Measurements from ENCODE around the gene WDR36. TPM values are rescaled to one million over a fixed set of nuclear protein-coding genes. Genes with fewer than 3 reads are reported as not detected.

The WDR36 gene
- polyA plus RNA-seq, 2 of the 4 experiments (the other 2 are of a cell fraction), result 15.3 to 38.1 TPM

DNA sequence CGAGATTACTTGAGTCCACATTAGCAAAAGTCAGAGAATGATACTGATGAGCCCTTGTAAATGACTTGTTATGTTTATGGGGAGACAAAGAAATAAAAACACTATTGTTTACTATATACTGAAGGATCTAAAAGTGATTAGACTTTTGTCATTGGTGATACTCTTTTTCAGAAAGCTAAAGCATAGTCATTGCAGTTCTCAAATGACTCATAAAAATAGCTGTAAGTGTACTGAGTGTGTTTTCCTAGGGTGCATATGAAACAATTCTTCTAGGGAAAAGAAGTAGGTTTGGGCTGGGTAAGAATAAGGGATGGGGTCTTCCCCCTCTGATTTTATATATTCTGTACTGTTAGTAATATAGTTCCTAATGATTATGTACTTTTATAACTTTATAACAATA lies 32.6 kb downstream of the WDR36 start:
- 77% methylated on average over 1 of the region's 1 CpG for WGBS (ENCODE audit: missing lambda C conversion rate)
- Histone ChIP-seq H3K27ac (no peak overlapping the region), H3K4me1 (no peaks in the 10 kb centered on the region), H3K9me3 (no peaks in the 10 kb centered on the region), H3K4me3 (no peak overlapping the region), H3K4me2 (no peak overlapping the region)
- TF ChIP-seq FOXS1 (CRISPR knock-in tag; IDR thresholded peaks at IDR 0.05) (no peak), CHD4 (IDR thresholded peaks at IDR 0.05; ENCODE audit: borderline replicate concordance) (no peak), RNF2 (IDR thresholded peaks at IDR 0.05; ENCODE audit: borderline replicate concordance, low read depth) (no peak)
- DNase-seq (ENCODE audit: low read depth in 1 of 2, low spot score in 1 of 2) (no peak), FAIRE-seq (no peak), ATAC-seq (no peak)
- CTCF ChIA-PET, result no interaction called here
- POLR2A ChIA-PET, result no interaction called here

DNA sequence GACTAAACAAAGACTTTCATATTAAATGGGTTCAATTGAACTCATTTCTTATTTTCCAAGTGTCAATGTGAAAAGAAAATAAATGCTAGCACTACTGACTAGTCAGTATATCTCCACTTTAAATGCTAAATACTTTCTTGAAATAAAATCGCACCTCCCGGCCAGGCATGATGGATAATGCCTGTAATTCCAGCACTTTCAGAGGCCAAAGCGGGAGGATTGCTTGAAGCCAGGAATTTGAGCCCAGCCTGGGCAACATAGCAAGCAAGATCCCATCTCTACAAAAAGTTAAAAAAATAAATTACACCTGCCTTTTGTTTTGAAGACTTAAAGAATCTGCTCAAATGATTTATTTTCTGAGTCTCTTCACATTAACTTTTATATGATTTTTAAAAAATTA lies 34.7 kb downstream of the WDR36 start:
- TF ChIP-seq, protein P1, sequence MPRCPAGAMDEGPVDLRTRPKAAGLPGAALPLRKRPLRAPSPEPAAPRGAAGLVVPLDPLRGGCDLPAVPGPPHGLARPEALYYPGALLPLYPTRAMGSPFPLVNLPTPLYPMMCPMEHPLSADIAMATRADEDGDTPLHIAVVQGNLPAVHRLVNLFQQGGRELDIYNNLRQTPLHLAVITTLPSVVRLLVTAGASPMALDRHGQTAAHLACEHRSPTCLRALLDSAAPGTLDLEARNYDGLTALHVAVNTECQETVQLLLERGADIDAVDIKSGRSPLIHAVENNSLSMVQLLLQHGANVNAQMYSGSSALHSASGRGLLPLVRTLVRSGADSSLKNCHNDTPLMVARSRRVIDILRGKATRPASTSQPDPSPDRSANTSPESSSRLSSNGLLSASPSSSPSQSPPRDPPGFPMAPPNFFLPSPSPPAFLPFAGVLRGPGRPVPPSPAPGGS (IDR thresholded peaks at IDR 0.05), result no peak
- no peak for TF ChIP-seq FOSB (CRISPR knock-in tag; IDR thresholded peaks at IDR 0.05)
- ChIA-PET CTCF (no interaction called here), POLR2A (no interaction called here)
- ATAC-seq, result no peak
- no peak for FAIRE-seq
- H3K27ac ChIP-seq, result no peak overlapping the region
- WGBS (ENCODE audit: missing lambda C conversion rate), result 85% methylated on average over 3 of the region's 3 CpGs
- H3K4me3 ChIP-seq, result no peak overlapping the region
- no peaks in the 10 kb centered on the region for H3K9me3 ChIP-seq
- no peaks in the 10 kb centered on the region for H3K4me1 ChIP-seq
- no peak overlapping the region for H3K4me2 ChIP-seq
- no peak for DNase-seq (ENCODE audit: low read depth in 1 of 2, low spot score in 1 of 2)

DNA sequence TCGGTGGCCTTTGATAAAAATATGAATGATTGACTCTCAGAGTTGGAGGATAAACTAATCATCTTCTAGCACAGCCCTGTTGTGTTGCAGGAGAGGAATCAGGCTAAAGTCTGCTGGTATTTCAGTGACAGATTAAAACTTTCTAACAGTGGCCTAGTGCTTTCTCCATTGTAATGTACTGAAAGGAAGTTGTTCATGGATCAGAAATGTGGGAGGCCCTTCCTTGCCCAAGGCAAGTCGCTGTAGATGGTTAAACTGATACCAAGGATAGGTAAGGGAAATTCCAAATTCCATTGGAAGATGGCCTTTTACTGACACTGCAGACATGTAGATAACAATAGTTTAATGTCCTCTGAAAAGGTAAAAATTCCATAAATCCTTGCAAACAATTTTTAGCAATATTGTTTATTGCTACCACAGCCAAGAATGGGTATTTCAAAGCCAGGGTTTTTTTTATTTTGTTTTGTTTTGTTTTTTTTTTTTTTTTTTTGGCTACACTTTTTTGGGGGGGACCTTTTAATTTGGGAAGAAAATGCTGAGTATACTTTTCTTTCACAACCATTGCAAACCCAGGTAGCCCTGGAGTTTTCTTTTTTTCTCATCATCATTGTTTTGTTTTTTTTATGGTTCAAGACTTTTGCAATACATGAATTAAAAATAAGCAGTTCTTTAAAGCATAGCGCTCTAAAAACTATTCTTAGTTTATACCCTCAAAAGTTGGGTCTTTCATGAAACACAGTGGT lies 35.5 kb downstream of the WDR36 start:
- TF ChIP-seq MAFK (IDR thresholded peaks at IDR 0.05; ENCODE audit: partially characterized antibody), result peak; percentile 33
- TF ChIP-seq CHD2 (IDR thresholded peaks at IDR 0.05; ENCODE audit: low read length, partially characterized antibody), result no peak
- TF ChIP-seq ESRRA (IDR thresholded peaks at IDR 0.05; ENCODE audit: borderline replicate concordance, low read length), result no peak
- ChIA-PET POLR2A (no interaction called here), CTCF (no interaction called here)
- Histone ChIP-seq H3K4me3 (no peak overlapping the region), H3K4me2 (no peak overlapping the region), H3K27ac (no peak overlapping the region), H3K4me1 (no peaks in the 10 kb centered on the region), H3K9me3 (no peaks in the 10 kb centered on the region)
- no peak for ATAC-seq
- DNase-seq (ENCODE audit: low read depth in 1 of 2, low spot score in 1 of 2), result no peak
- WGBS (ENCODE audit: missing lambda C conversion rate), result 83% methylated on average over 3 of the region's 3 CpGs
- no peak for FAIRE-seq

DNA sequence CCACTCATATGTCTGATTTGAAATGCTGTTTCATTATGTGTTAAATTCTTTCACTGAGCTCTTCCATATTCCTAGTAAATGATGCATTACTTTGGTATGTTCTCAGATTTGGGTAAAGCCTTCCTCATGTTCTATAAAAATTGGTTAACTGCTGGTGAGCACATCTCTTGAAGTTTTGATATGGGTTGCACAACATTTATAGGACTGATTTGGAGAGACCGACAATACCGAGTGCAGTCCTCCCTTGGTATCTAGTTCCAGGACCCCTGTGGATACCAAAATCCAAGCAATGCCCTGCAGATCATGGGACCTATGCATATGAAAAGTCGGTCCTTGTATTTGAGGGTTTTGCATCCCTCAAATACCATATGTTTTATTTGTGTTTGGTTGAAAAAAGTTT lies 37.8 kb downstream of the WDR36 start:
- no peak for ATAC-seq
- TF ChIP-seq ZNF302 (CRISPR knock-in tag; IDR thresholded peaks at IDR 0.05) (no peak), JUNB (IDR thresholded peaks at IDR 0.05) (no peak)
- Histone ChIP-seq H3K9me3 (no peaks in the 10 kb centered on the region), H3K4me1 (no peaks in the 10 kb centered on the region), H3K4me2 (no peak overlapping the region), H3K27ac (no peak overlapping the region), H3K4me3 (no peak overlapping the region)
- CTCF ChIA-PET, result no interaction called here
- no peak for DNase-seq (ENCODE audit: low read depth in 1 of 2, low spot score in 1 of 2)
- POLR2A ChIA-PET, result no interaction called here
- no peak for FAIRE-seq
- WGBS (ENCODE audit: missing lambda C conversion rate), result 88% methylated on average over 3 of the region's 3 CpGs

DNA sequence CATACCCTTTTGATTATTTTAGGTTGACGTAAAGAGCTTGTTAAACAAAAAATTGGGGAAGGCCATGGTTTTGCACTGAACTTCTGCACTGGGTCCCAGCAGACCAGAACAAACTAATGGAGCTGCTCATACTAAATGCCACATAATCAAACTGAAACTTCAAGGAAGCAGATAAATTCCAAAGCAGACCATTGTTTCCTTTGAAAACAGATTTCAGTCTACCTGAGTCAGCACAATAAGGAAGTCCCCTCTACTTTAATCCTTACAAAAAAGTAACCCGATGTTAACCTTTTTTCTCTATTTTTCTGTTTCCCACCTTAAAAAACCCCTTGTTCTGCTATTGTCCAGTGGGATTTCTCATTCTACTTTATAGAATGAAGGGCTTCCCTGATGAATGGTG lies 39.2 kb downstream of the WDR36 start:
- Histone ChIP-seq H3K4me1 (no peaks in the 10 kb centered on the region), H3K4me3 (no peak overlapping the region), H3K27ac (no peak overlapping the region), H3K4me2 (no peak overlapping the region), H3K9me3 (no peaks in the 10 kb centered on the region)
- ATAC-seq (no peak), DNase-seq (ENCODE audit: low read depth in 1 of 2, low spot score in 1 of 2) (no peak), FAIRE-seq (no peak)
- POLR2A ChIA-PET, result no interaction called here
- CTCF ChIA-PET, result no interaction called here
- no peak for TF ChIP-seq RNF2 (IDR thresholded peaks at IDR 0.05; ENCODE audit: borderline replicate concordance, low read depth)
- TF ChIP-seq MAFK (IDR thresholded peaks at IDR 0.05; ENCODE audit: partially characterized antibody), result peak; percentile 75
- no peak for TF ChIP-seq EHMT2 (IDR thresholded peaks at IDR 0.05; ENCODE audit: low read depth)
- 90% methylated on average over 2 of the region's 2 CpGs for WGBS (ENCODE audit: missing lambda C conversion rate)

DNA sequence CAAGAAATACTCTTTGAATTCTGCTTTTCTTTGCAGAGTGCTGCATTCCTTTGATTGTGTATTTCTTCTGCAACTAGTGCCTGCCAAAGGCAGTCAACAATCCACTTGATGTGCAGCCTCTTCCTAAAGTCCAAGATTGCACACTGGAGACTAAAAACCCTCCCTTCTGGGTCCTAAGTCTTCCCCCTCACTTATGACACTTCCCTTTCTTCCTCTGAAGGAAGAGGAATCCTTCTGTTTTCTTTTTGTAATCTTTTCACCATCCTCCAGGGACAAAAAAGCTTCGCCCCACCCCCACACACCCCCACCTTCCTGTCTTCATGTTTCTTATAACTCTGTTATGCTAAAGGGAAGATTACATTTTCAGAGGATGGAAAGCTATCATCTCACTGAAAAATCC lies 39.9 kb downstream of the WDR36 start:
- TF ChIP-seq, protein P2, sequence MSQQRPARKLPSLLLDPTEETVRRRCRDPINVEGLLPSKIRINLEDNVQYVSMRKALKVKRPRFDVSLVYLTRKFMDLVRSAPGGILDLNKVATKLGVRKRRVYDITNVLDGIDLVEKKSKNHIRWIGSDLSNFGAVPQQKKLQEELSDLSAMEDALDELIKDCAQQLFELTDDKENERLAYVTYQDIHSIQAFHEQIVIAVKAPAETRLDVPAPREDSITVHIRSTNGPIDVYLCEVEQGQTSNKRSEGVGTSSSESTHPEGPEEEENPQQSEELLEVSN (IDR thresholded peaks at IDR 0.05; ENCODE audit: borderline replicate concordance, low read depth), result no peak
- TF ChIP-seq POLR2AphosphoS2 (conservative IDR thresholded peaks at IDR 0.05; ENCODE audit: low read length), result no peak
- no peak for TF ChIP-seq SMC3 (IDR thresholded peaks at IDR 0.05)
- TF ChIP-seq PHF8 (IDR thresholded peaks at IDR 0.05; ENCODE audit: borderline replicate concordance, low read depth), result no peak
- TF ChIP-seq ZSCAN20 (CRISPR knock-in tag; IDR thresholded peaks at IDR 0.05), result no peak
- TF ChIP-seq EP300 (IDR thresholded peaks at IDR 0.05), result no peak
- no peak for TF ChIP-seq ZNF302 (CRISPR knock-in tag; IDR thresholded peaks at IDR 0.05)
- no peak for TF ChIP-seq SREBF2 (IDR thresholded peaks at IDR 0.05)
- no peak for TF ChIP-seq HOXB5 (CRISPR knock-in tag; IDR thresholded peaks at IDR 0.05)
- TF ChIP-seq HOXA7 (CRISPR knock-in tag; IDR thresholded peaks at IDR 0.05), result no peak
- no peak for TF ChIP-seq ZC3H11A (IDR thresholded peaks at IDR 0.05)
- no peak for TF ChIP-seq BHLHE40 (IDR thresholded peaks at IDR 0.05; ENCODE audit: low read depth, low read length)
- no peak for TF ChIP-seq FOXS1 (CRISPR knock-in tag; IDR thresholded peaks at IDR 0.05)
- FAIRE-seq, result no peak
- Histone ChIP-seq H3K4me2 (no peak overlapping the region), H3K9me3 (no peaks in the 10 kb centered on the region), H3K27ac (no peak overlapping the region), H3K4me1 (no peaks in the 10 kb centered on the region), H3K4me3 (no peak overlapping the region)
- WGBS (ENCODE audit: missing lambda C conversion rate), result 64% methylated on average over 1 of the region's 1 CpG
- POLR2A ChIA-PET, result no interaction called here
- no peak for ATAC-seq
- DNase-seq (ENCODE audit: low read depth in 1 of 2, low spot score in 1 of 2), result no peak
- CTCF ChIA-PET, result interaction anchor here (0.6 kb wide), 1 partner anchor 17 kb away, joined by 3 read pairs; no protein-coding TSS in a partner anchor
